ENCODE measurements around the gene GATC. TPM values are rescaled to one million over a fixed set of nuclear protein-coding genes. Genes with fewer than 3 reads are reported as not detected.

Gene GATC
- total and polyA plus RNA-seq, 2 experiments from 2014 or later: 18.5 to 20.1 TPM

- peaks cover 19% of the 10 kb centered on the region; the same call in 1 of the 2 replicates for H3K4me1 ChIP-seq (ENCODE audit: insufficient read depth)
- 0 out of 2 replicates have a peak overlapping the region, but pooled peaks have one; percentile 18 for H2AFZ ChIP-seq
- H3K27ac ChIP-seq (ENCODE audit: low read depth): no peak overlapping the region
These were observed 40.2 kb upstream of the GATC start for GRCh38 chr12:120406069-120406468.

More at GRCh38 chr12:120406069-120406468, 40.2 kb upstream of the GATC start:
- H3K4me3 ChIP-seq: no peak overlapping the region
- Mint-ChIP-seq H3K36me3 (ENCODE audit: low read depth) (no peaks in the 10 kb centered on the region), H3K27me3 (ENCODE audit: insufficient read depth, low read depth, poor library complexity) (peaks cover 10% of the 10 kb centered on the region), H3K4me3 (no peak overlapping the region), H3K4me1 (peaks cover 13% of the 10 kb centered on the region), H3K27ac (no peak overlapping the region), H3K9me3 (no peaks in the 10 kb centered on the region)
- no peak for DNase-seq (ENCODE audit: low spot score)
- no peaks in the 10 kb centered on the region for H4K20me1 ChIP-seq (replicated peaks; ENCODE audit: insufficient read depth)
- ATAC-seq: no peak
- H3K27me3 ChIP-seq (ENCODE audit: insufficient read depth): no peaks in the 10 kb centered on the region
- TF ChIP-seq ETS1 (IDR thresholded peaks at IDR 0.05) (no peak), STAT1 (IDR thresholded peaks at IDR 0.05; ENCODE audit: unreplicated experiment) (no peak), REST (IDR thresholded peaks at IDR 0.05; ENCODE audit: unreplicated experiment) (no peak), POLR2AphosphoS5 (IDR thresholded peaks at IDR 0.05; ENCODE audit: low read depth) (no peak), CREB1 (CRISPR knock-in tag; IDR thresholded peaks at IDR 0.05; ENCODE audit: low read depth) (no peak), CTCF (conservative IDR thresholded peaks at IDR 0.05; ENCODE audit: low read depth in 2 of 2) (no peak), NANOG (IDR thresholded peaks at IDR 0.05; ENCODE audit: borderline replicate concordance) (no peak), ZNF114 (CRISPR knock-in tag; IDR thresholded peaks at IDR 0.05) (no peak)
- TF ChIP-seq, protein P1, sequence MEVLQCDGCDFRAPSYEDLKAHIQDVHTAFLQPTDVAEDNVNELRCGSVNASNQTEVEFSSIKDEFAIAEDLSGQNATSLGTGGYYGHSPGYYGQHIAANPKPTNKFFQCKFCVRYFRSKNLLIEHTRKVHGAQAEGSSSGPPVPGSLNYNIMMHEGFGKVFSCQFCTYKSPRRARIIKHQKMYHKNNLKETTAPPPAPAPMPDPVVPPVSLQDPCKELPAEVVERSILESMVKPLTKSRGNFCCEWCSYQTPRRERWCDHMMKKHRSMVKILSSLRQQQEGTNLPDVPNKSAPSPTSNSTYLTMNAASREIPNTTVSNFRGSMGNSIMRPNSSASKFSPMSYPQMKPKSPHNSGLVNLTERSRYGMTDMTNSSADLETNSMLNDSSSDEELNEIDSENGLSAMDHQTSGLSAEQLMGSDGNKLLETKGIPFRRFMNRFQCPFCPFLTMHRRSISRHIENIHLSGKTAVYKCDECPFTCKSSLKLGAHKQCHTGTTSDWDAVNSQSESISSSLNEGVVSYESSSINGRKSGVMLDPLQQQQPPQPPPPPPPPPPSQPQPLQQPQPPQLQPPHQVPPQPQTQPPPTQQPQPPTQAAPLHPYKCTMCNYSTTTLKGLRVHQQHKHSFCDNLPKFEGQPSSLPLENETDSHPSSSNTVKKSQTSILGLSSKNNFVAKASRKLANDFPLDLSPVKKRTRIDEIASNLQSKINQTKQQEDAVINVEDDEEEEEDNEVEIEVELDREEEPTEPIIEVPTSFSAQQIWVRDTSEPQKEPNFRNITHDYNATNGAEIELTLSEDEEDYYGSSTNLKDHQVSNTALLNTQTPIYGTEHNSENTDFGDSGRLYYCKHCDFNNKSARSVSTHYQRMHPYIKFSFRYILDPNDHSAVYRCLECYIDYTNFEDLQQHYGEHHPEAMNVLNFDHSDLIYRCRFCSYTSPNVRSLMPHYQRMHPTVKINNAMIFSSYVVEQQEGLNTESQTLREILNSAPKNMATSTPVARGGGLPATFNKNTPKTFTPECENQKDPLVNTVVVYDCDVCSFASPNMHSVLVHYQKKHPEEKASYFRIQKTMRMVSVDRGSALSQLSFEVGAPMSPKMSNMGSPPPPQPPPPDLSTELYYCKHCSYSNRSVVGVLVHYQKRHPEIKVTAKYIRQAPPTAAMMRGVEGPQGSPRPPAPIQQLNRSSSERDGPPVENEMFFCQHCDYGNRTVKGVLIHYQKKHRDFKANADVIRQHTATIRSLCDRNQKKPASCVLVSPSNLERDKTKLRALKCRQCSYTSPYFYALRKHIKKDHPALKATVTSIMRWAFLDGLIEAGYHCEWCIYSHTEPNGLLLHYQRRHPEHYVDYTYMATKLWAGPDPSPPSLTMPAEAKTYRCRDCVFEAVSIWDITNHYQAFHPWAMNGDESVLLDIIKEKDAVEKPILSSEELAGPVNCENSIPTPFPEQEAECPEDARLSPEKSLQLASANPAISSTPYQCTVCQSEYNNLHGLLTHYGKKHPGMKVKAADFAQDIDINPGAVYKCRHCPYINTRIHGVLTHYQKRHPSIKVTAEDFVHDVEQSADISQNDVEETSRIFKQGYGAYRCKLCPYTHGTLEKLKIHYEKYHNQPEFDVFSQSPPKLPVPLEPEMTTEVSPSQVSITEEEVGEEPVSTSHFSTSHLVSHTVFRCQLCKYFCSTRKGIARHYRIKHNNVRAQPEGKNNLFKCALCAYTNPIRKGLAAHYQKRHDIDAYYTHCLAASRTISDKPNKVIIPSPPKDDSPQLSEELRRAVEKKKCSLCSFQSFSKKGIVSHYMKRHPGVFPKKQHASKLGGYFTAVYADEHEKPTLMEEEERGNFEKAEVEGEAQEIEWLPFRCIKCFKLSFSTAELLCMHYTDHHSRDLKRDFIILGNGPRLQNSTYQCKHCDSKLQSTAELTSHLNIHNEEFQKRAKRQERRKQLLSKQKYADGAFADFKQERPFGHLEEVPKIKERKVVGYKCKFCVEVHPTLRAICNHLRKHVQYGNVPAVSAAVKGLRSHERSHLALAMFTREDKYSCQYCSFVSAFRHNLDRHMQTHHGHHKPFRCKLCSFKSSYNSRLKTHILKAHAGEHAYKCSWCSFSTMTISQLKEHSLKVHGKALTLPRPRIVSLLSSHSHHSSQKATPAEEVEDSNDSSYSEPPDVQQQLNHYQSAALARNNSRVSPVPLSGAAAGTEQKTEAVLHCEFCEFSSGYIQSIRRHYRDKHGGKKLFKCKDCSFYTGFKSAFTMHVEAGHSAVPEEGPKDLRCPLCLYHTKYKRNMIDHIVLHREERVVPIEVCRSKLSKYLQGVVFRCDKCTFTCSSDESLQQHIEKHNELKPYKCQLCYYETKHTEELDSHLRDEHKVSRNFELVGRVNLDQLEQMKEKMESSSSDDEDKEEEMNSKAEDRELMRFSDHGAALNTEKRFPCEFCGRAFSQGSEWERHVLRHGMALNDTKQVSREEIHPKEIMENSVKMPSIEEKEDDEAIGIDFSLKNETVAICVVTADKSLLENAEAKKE (CRISPR knock-in tag; IDR thresholded peaks at IDR 0.05): no peak
- H3K9me2 ChIP-seq (ENCODE audit: insufficient read depth): no peaks in the 10 kb centered on the region
- peaks cover 7% of the 10 kb centered on the region; the same call in 1 of the 2 replicates for H3F3A ChIP-seq (replicated peaks; ENCODE audit: low read depth)
- no peak overlapping the region for H3K4me2 ChIP-seq
- H3K79me2 ChIP-seq (replicated peaks; ENCODE audit: insufficient read depth): no peaks in the 10 kb centered on the region
- H3K36me3 ChIP-seq (ENCODE audit: insufficient read depth): no peaks in the 10 kb centered on the region
